BJ (cell line): ENCODE results near the gene GRXCR2. TPM values are rescaled to one million over a fixed set of nuclear protein-coding genes. Genes with fewer than 3 reads are reported as not detected.
"Not testable (repeated sequence)": the region's sequence is repeated elsewhere in the genome, so short reads cannot be mapped to it uniquely, and the experiment has no call there.

Source experiments
- CTCF ChIA-PET: fragments of 350-600 bp; formaldehyde crosslinking; extraction: SDS; loops from one replicate; lab custom pipeline; 2021; ENCODE audit warnings: antibody characterized with exemption, inconsistent platforms; lab: Yijun Ruan, JAX
- POLR2A ChIA-PET: fragments of 300-600 bp; sonication (Branson Sonifier 250); formaldehyde crosslinking; extraction: SDS; loops from one replicate; lab custom pipeline; 2021; ENCODE audit warnings: antibody characterized with exemption; lab: Charles Lee
- DNase-seq: peaks from one replicate; pipeline ENCODE4 v3.0.0-alpha.2; 2011; ENCODE audit warnings: low read depth
- H3K27me3 ChIP-seq: 2 replicates; pipeline ENCODE4 v1.6.0; 2011; ENCODE audit warnings: low read length; ENCODE audit not compliant: control insufficient read depth, insufficient read depth
- H3K36me3 ChIP-seq: 2 replicates; pipeline ENCODE4 v1.5.1; 2011; ENCODE audit warnings: low read length; ENCODE audit not compliant: control insufficient read depth, insufficient read depth
- H3K4me3 ChIP-seq: 2 replicates; pipeline ENCODE4 v1.5.1; 2011; ENCODE audit warnings: low read depth, mild to moderate bottlenecking, control low read depth, low read length
- polyA plus RNA-seq: library from polyadenylated mRNA; depleted of rRNA; stranded (reverse); fragments of >200 nt; gene quantifications from 2 replicates; pipeline ENCODE4 v1.2.3, GENCODE V29; 2011
- TF ChIP-seq, protein P1 (sequence below): IDR thresholded peaks from 2 replicates; pipeline ENCODE4 v1.5.1; 2011; ENCODE audit warnings: low read depth, mild to moderate bottlenecking, control low read depth, inconsistent platforms, low read length, moderate library complexity; ENCODE audit not compliant: insufficient read depth

Gene GRXCR2
- polyA plus RNA-seq, 1 experiment, result not detected

DNA sequence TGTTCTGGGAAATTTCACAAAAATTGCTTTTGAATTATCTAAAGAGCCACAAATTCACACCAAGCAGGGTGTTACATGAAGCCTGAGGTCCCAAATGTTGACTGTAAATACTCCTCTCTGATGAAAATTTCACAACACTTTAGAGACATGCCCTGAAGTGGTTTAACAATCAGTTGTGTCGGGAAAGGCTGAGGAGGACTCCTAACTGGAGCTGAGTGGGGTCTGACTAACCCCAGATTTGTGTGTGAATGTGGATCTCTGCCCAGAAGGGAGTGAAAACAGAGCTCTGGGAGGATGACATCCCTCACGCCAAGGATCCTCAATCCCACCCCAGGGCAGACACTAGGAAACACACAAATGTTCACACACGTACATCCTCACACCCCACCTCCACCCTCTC lies 31.1 kb upstream of the GRXCR2 start:
- H3K27me3 ChIP-seq, result peaks cover 5% of the 10 kb centered on the region; the same call in 1 of the 2 replicates
- H3K4me3 ChIP-seq, result no peak overlapping the region
- DNase-seq, result no peak
- no peaks in the 10 kb centered on the region for H3K36me3 ChIP-seq
- CTCF ChIA-PET, result interaction anchor here (0.9 kb wide), 1 partner anchor 122 kb away, joined by 3 read pairs; no protein-coding TSS in a partner anchor
- POLR2A ChIA-PET, result no interaction called here
- TF ChIP-seq, protein P1, sequence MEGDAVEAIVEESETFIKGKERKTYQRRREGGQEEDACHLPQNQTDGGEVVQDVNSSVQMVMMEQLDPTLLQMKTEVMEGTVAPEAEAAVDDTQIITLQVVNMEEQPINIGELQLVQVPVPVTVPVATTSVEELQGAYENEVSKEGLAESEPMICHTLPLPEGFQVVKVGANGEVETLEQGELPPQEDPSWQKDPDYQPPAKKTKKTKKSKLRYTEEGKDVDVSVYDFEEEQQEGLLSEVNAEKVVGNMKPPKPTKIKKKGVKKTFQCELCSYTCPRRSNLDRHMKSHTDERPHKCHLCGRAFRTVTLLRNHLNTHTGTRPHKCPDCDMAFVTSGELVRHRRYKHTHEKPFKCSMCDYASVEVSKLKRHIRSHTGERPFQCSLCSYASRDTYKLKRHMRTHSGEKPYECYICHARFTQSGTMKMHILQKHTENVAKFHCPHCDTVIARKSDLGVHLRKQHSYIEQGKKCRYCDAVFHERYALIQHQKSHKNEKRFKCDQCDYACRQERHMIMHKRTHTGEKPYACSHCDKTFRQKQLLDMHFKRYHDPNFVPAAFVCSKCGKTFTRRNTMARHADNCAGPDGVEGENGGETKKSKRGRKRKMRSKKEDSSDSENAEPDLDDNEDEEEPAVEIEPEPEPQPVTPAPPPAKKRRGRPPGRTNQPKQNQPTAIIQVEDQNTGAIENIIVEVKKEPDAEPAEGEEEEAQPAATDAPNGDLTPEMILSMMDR, result no peak

DNA sequence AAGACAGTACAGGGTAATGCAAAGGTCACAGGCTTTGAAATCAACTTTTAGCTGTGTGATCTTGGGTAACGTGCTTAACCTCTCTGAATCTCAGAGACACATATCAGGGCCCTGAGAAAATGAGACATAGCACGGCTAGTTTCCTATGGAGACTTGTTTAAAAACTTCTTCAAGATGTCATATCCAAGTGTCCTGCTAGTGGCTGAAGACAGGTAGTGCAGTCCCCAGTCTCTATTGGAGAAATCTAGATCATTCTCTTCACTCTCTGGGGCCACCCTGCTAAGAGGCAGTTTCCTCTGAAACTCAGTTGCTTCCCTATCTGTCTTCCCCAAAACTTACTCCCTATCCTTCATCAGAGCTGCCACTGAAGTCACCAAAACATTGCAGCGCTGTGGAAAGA lies 30.3 kb upstream of the GRXCR2 start:
- DNase-seq, result no peak
- TF ChIP-seq, protein P1, result peak; percentile 27; the same call in 1 of the 2 replicates
- Histone ChIP-seq H3K4me3 (no peak overlapping the region), H3K27me3 (peaks cover 3% of the 10 kb centered on the region; the same call in 1 of the 2 replicates), H3K36me3 (no peaks in the 10 kb centered on the region)
- POLR2A ChIA-PET, result no interaction called here
- CTCF ChIA-PET, result interaction anchor here (0.9 kb wide), 1 partner anchor 123 kb away, joined by 3 read pairs; no protein-coding TSS in a partner anchor

DNA sequence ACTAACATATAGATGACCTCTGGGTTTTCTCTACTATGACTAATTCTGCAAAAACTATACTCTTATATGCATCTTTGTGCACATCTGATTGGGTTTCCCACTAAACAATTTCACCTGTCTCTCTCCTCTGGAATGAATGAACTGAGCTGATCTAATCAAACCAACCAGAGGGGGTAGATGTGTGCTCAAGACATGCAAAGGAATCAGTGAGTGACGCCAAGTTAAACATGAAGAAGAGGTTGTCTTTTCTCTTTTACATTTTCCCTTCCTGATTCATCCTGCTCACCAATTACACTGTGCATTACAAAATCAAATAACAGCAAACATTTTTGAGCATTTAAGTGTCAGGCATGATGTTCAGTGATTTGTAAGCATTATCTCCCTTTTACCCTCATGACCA lies 29.6 kb upstream of the GRXCR2 start:
- H3K4me3 ChIP-seq, result no peak overlapping the region
- CTCF ChIA-PET, result interaction anchor here (0.5 kb wide), 1 partner anchor 639 kb away, joined by 3 read pairs; no protein-coding TSS in a partner anchor
- POLR2A ChIA-PET, result no interaction called here
- DNase-seq, result no peak
- H3K27me3 ChIP-seq, result 0 out of 2 replicates have a peak, but pooled peaks cover 1% of the 10 kb centered on the region
- TF ChIP-seq, protein P1, result no peak
- no peaks in the 10 kb centered on the region for H3K36me3 ChIP-seq

DNA sequence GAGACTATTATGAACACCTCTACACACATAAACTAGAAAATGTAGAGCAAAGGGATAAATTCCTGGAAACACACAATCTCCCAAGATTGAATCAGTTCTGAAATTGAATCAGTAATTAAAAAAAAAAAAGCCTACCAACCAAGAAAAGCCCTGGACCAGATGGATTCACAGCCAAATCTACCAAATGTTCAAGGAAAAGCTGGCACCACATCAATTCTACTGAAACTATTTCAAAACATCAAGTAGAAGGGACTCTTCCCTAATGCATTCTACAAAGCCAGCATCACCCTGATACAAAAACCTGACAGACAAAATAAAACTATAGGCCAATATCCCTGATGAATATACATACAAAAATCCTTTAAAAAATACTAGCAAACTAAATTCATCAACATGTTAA lies 25.4 kb upstream of the GRXCR2 start:
- CTCF ChIA-PET, result no interaction called here
- DNase-seq, result no peak
- POLR2A ChIA-PET, result no interaction called here
- Histone ChIP-seq H3K27me3 (0 out of 2 replicates have a peak, but pooled peaks cover 1% of the 10 kb centered on the region), H3K36me3 (no peaks in the 10 kb centered on the region), H3K4me3 (no peak overlapping the region)
- TF ChIP-seq, protein P1, result no peak

DNA sequence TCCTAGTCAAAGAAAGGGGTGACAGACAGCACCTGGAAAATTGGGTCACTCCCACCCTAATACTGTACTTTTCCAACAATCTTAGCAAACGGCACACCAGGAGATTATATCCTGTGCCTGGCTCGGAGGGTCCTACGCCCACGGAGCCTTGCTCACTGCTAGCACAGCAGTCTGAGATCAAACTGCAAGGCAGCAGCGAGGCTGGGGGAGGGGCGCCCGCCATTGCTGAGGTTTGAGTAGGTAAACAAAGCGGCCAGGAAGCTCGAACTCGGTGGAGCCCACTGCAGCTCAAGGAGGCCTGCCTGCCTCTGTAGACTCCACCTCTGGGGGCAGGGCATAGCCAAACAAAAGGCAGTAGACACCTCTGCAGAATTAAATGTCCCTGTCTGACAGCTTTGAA lies 18.6 kb upstream of the GRXCR2 start:
- H3K27me3 ChIP-seq, CTCF ChIA-PET, POLR2A ChIA-PET, H3K36me3 ChIP-seq, DNase-seq, H3K4me3 ChIP-seq: not testable (repeated sequence)

DNA sequence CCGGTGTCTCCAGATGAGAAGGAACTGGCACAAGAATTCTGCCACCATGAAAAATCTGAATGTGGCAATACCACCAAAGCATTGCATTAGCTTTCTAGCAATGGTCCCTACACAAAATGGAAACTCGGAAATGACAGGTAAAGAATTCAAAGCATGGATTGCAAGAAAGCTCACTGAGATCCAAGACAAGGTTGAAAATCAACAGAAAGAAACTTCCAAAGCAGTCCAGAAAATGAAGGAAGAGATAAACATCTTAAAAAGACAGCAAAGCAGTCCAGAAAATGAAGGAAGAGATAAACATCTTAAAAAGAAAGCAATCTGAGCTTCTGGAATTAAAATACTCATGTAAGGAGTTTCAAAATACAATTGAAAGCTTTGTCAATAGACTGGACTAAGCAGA lies 16.8 kb upstream of the GRXCR2 start:
- H3K4me3 ChIP-seq, result no peak overlapping the region
- no peaks in the 10 kb centered on the region for H3K27me3 ChIP-seq
- TF ChIP-seq, protein P1, result no peak
- no peaks in the 10 kb centered on the region for H3K36me3 ChIP-seq
- ChIA-PET CTCF (interaction anchor here (1.3 to 3.5 kb wide), 5 partner anchors 18 to 1699 kb away, joined by 3 to 36 read pairs (median 5); no protein-coding TSS in a partner anchor), POLR2A (no interaction called here)
- DNase-seq, result no peak
